Psoas muscle (tissue), 8 donors: ENCODE results near the gene LRRFIP2. TPM values are rescaled to one million over a fixed set of nuclear protein-coding genes. Genes with fewer than 3 reads are reported as not detected.
A peak's percentile ranks its signal among the peaks of the same experiment; 100 is the strongest.

Source experiments
- ATAC-seq, 4 donors: fragments of 200-7000 bp; cut with Tn5 transposase; one replicate each; pipeline ENCODE4 v1.9.1; 2020; ENCODE audit warnings: moderate library complexity in 3 of 4, mild to moderate bottlenecking in 2 of 4
- DNase-seq, 2 donors: peaks; one replicate each; pipeline ENCODE4 v3.0.0-alpha.2; 2020
- H3K27ac ChIP-seq: fragments of 200-600 bp; one replicate; pipeline ENCODE4 v1.8.0; 2022
- H3K27me3 ChIP-seq, 3 donors: fragments of 200-600 bp in 1 of 3; one replicate each; pipeline versions ENCODE4 v1.6.1 to v1.8.0; 2013 to 2022; ENCODE audit warnings: low read length in 2 of 3, mild to moderate bottlenecking in 2 of 3, moderate library complexity in 1 of 3; ENCODE audit not compliant: insufficient read depth in 3 of 3
- H3K36me3 ChIP-seq, 2 donors: fragments of 200-600 bp in 1 of 2; one replicate each; pipeline versions ENCODE4 v1.6.1 to v1.8.0; 2013 to 2022; ENCODE audit warnings: low read depth in 1 of 2, mild to moderate bottlenecking in 1 of 2, moderate library complexity in 1 of 2; ENCODE audit not compliant: insufficient read depth in 1 of 2
- H3K4me1 ChIP-seq: fragments of 200-600 bp; one replicate; pipeline ENCODE4 v1.8.0; 2022
- H3K4me3 ChIP-seq: fragments of 200-600 bp; one replicate; pipeline ENCODE4 v1.8.0; 2022; ENCODE audit warnings: mild to moderate bottlenecking
- H3K9me3 ChIP-seq: fragments of 200-600 bp; one replicate; pipeline ENCODE4 v1.8.0; 2022
- WGBS, 3 donors: extraction: QIAGEN DNeasy Blood & Tissue Kit; methylation state at CpG; one replicate each; pipeline versions ENCODE4 v1.1.6 to v1.1.7; 2013; 5-methylcytosine and 5-hydroxymethylcytosine counted together
- intact Hi-C, 2 donors: fragments of 100-400 bp; cut with DNase I; formaldehyde crosslinking; loops; one replicate each; pipeline versions ENCODE4 v1.11.0 to v1.14.2; 2022
- polyA plus RNA-seq, 3 donors: library from polyadenylated mRNA; stranded (reverse); fragments of 200-250 nt; gene quantifications; one replicate each; pipeline ENCODE4 v1.2.3, GENCODE V29; 2013
- total RNA-seq, 4 donors: library from RNA; stranded (reverse); fragmentation: NEBNext Ultra II Directional in 2 of 4; extraction: Animal tissue kit (Norgen Biotek cat#: 25700) in 2 of 4; gene quantifications; one replicate each; pipeline versions ENCODE4 v1.2.1 to v1.2.4, GENCODE V29; 2021 to 2023
- TF ChIP-seq, protein P1 (sequence below): fragments of 200-600 bp; IDR thresholded peaks from one replicate; pipeline ENCODE4 v1.8.0; 2022; ENCODE audit warnings: antibody characterized with exemption
- donor health status: healthy with polysubstance abuse.
- donor health status: DM: no; HTN: no; CAD: no; lungs with moderate emphysema.
- donor health status: Bipolar disorder and iron deficiency.
- donor health status: healthy.
- donor health status: DM: yes; HTN: yes; CAD: no.
- donor health status: DM: no; HTN: no; CAD: no.
- donor health status: DM: no; HTN: no; CAD: no.
- donor health status: DM: yes; HTN: yes; CAD: no.

Gene LRRFIP2
- total and polyA plus RNA-seq, 7 donors: 35.7 to 163 (median 127) TPM

DNA sequence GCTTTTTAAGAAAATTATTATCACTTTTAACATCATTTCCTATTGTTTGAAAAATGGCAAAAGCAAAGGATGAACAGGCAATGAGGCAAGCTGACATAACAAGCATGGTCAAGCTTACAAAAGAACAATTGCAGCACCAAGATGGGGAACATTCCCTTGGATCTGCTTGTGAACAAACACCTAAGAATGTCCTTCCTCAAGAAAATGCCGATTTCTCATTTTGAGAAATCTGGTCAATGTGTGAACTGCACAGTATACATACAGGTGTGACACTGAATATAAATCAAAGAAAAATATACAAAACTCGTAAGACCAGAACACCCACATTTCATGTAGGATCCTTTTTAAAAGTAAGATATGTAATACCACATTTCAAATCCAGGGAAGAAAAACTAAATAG is 58.9 kb downstream of the LRRFIP2 start:
- Histone ChIP-seq H3K4me3 (no peak overlapping the region), H3K27ac (no peak overlapping the region), H3K4me1 (peaks cover 24% of the 10 kb centered on the region), H3K9me3 (no peaks in the 10 kb centered on the region), H3K27me3 (no peaks in the 10 kb centered on the region), H3K36me3 (peaks cover 0 to 24% of the 10 kb centered on the region in 2 donors)
- ATAC-seq (peak in 1 of 4 donors; percentile 30), DNase-seq (no peak)
- 76 to 100% (median 96%) methylated on average over 2 of the region's 2 CpGs for WGBS, 3 donors
- TF ChIP-seq, protein P1, sequence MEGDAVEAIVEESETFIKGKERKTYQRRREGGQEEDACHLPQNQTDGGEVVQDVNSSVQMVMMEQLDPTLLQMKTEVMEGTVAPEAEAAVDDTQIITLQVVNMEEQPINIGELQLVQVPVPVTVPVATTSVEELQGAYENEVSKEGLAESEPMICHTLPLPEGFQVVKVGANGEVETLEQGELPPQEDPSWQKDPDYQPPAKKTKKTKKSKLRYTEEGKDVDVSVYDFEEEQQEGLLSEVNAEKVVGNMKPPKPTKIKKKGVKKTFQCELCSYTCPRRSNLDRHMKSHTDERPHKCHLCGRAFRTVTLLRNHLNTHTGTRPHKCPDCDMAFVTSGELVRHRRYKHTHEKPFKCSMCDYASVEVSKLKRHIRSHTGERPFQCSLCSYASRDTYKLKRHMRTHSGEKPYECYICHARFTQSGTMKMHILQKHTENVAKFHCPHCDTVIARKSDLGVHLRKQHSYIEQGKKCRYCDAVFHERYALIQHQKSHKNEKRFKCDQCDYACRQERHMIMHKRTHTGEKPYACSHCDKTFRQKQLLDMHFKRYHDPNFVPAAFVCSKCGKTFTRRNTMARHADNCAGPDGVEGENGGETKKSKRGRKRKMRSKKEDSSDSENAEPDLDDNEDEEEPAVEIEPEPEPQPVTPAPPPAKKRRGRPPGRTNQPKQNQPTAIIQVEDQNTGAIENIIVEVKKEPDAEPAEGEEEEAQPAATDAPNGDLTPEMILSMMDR: no peak
- intact Hi-C loops: no loop called here

DNA sequence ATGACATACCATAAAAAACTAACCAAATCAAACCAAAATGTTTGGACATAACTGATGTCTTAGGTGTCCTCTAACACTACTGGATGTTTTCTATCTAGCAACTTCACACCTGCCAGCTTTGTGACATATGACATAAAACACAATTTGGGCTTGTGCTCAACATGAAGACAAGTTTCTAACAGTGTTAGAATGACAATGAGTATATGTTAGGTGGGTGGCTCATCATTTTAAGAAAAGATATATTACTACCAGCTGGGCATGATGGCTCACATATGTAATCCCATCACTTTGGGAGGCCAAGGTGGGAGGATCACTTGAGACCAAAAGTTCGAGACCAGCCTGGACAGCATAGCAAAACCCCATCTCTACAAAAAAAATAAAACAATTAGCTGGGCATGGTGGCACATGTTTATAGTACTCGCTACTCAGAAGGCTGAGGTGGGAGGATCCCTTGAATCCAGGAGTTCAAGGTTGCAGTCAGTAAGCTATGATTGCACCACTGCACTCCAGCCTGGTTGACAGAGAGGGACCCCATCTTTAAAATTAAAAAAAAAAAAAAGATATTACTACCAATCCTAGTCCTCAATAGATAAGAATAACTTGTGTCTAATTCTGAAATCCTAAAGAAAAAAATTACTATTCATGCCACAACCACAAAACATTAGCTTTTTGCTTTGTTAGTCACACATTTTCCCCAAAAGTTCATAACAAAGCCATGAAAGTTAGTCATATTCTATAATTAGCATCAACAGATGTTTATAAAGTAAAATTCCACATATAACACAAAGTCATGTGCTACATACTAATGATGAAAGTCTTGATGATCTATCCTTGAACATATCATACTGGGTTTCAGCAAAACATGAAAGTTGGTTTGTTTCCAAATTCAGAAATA is 59.9 kb downstream of the LRRFIP2 start:
- Histone ChIP-seq H3K4me1 (peaks cover 24% of the 10 kb centered on the region), H3K27ac (no peak overlapping the region), H3K9me3 (no peaks in the 10 kb centered on the region), H3K27me3 (no peaks in the 10 kb centered on the region), H3K4me3 (no peak overlapping the region), H3K36me3 (peaks cover 0 to 27% of the 10 kb centered on the region in 2 donors)
- WGBS, 3 donors: 95 to 98% (median 98%) methylated on average over 2 of the region's 2 CpGs
- TF ChIP-seq, protein P1: no peak
- intact Hi-C loops: no loop called here
- ATAC-seq (peak in 2 of 4 donors; percentile 39 to 46), DNase-seq (no peak)

DNA sequence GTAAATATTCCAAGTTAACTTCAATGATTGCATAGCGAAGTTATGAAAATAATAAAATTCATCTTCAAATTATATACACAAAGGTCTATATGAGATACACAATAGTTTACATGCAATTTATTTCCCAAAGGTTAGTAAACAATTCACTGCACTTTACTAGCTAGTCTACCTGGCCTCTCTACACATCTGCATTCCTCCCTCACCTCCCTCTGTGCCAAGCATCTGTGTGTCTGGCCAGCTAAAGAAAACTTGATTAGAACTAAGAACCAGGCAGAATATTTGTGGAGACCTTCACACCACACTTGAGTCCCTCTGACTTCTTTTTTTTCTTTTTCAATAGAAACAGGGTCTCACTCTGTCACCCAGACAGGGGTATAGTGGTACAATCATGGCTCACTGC is 61.4 kb downstream of the LRRFIP2 start:
- no peak for ATAC-seq
- no peak overlapping the region for H3K4me3 ChIP-seq
- TF ChIP-seq, protein P1: no peak
- H3K27me3 ChIP-seq: no peaks in the 10 kb centered on the region
- no peak overlapping the region for H3K27ac ChIP-seq
- DNase-seq: no peak
- H3K36me3 ChIP-seq: peaks cover 0 to 41% of the 10 kb centered on the region in 2 donors
- 99 to 100% (median 100%) methylated on average over 1 of the region's 1 CpG for WGBS, 3 donors
- intact Hi-C loops: no loop called here
- H3K9me3 ChIP-seq: no peaks in the 10 kb centered on the region
- peaks cover 19% of the 10 kb centered on the region for H3K4me1 ChIP-seq

DNA sequence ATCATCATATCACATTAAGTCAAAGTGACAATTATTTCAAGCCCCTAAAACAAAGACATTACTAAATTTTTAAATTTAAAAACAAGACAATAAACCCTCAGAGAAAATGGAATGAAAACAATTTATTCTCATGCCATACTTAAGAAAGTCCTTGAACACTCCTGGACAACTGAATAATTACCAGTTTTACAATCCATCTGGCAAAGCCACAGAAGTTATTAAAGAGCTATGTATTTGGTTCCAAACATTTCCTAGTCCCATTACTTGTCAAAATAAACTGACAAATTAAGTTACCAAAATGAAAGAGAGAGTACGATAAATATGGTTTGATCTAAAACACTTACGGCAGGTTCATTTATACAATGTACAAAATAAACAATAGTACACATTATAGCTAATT is 63.2 kb downstream of the LRRFIP2 start:
- no peak for ATAC-seq
- H3K27me3 ChIP-seq: no peaks in the 10 kb centered on the region
- H3K4me3 ChIP-seq: no peak overlapping the region
- H3K9me3 ChIP-seq: no peaks in the 10 kb centered on the region
- H3K4me1 ChIP-seq: peaks cover 16% of the 10 kb centered on the region
- TF ChIP-seq, protein P1: no peak
- WGBS, 3 donors: 95 to 99% (median 99%) methylated on average over 2 of the region's 2 CpGs
- peaks cover 0 to 57% of the 10 kb centered on the region in 2 donors for H3K36me3 ChIP-seq
- no peak for DNase-seq
- no peak overlapping the region for H3K27ac ChIP-seq
- intact Hi-C loops: no loop called here
